BLaER1 treated with 17β-estradiol and CSF1 and Interleukin-3, amounts not matched to agents 10 nM and 100 nM (cell line): Measurements from ENCODE around the gene PSPN.
"Not testable (repeated sequence)": the region's sequence is repeated elsewhere in the genome, so short reads cannot be mapped to it uniquely, and the experiment has no call there.

Source experiments
- H3K27ac ChIP-seq, 11 experiments: shearing (Covaris generic); formaldehyde crosslinking; 2 replicates each; pipeline ENCODE4 v1.8.1; 2022
- H3K27me3 ChIP-seq, 11 experiments: shearing (Covaris generic); formaldehyde crosslinking; 2 replicates each; pipeline ENCODE4 v1.8.1; 2022
- H3K36me3 ChIP-seq, 11 experiments: shearing (Covaris generic); formaldehyde crosslinking; 2 replicates each; pipeline ENCODE4 v1.8.1; 2022
- H3K4me1 ChIP-seq, 10 experiments: shearing (Covaris generic); formaldehyde crosslinking; 2 replicates each; pipeline ENCODE4 v1.8.1; 2022
- H3K4me2 ChIP-seq, 11 experiments: shearing (Covaris generic); formaldehyde crosslinking; 2 replicates each; pipeline ENCODE4 v1.8.1; 2022
- H3K4me3 ChIP-seq, 10 experiments: shearing (Covaris generic); formaldehyde crosslinking; 2 replicates each; pipeline ENCODE4 v1.8.1; 2022
- H3K9ac ChIP-seq, 11 experiments: shearing (Covaris generic); formaldehyde crosslinking; 2 replicates each; pipeline ENCODE4 v1.8.1; 2022
- H3K9me3 ChIP-seq, 11 experiments: shearing (Covaris generic); formaldehyde crosslinking; replicated peaks in 1 of 11; 2 replicates each; pipeline ENCODE4 v1.8.1; 2022
- H4K20me1 ChIP-seq, 11 experiments: shearing (Covaris generic); formaldehyde crosslinking; 2 replicates each; pipeline ENCODE4 v1.8.1; 2022
- Cebpa-rat ChIP-seq, 11 experiments: shearing (Covaris generic); IDR thresholded peaks; 2 replicates each; pipeline ENCODE4 v1.8.1; 2022

The PSPN gene

GRCh38 chr19:6412061-6412446, 36.3 kb upstream of the PSPN start:
- no peaks in the 10 kb centered on the region for H3K27me3 ChIP-seq
- no peak overlapping the region for H3K9ac ChIP-seq
- H3K9me3 ChIP-seq: no peaks in the 10 kb centered on the region
- H3K4me3 ChIP-seq: no peak overlapping the region
- H3K36me3 ChIP-seq: peaks cover 42 to 56% (median 51%) of the 10 kb centered on the region in 11 experiments
- H3K4me2 ChIP-seq: no peak overlapping the region
- no peak overlapping the region for H3K27ac ChIP-seq
- no peak for TF ChIP-seq Cebpa-rat (IDR thresholded peaks at IDR 0.05)
- no peaks in the 10 kb centered on the region for H3K4me1 ChIP-seq
- peaks cover 19 to 56% (median 47%) of the 10 kb centered on the region in 11 experiments; a peak in 21 of 22 replicates for H4K20me1 ChIP-seq

GRCh38 chr19:6409346-6409745, 33.6 kb upstream of the PSPN start:
- TF ChIP-seq Cebpa-rat (IDR thresholded peaks at IDR 0.05): no peak
- no peaks in the 10 kb centered on the region for H3K9me3 ChIP-seq
- H3K36me3 ChIP-seq: peaks cover 15 to 29% (median 24%) of the 10 kb centered on the region in 11 experiments
- no peaks in the 10 kb centered on the region for H3K4me1 ChIP-seq
- H3K27ac ChIP-seq: no peak overlapping the region
- no peak overlapping the region for H3K4me3 ChIP-seq
- H3K4me2 ChIP-seq: no peak overlapping the region
- H4K20me1 ChIP-seq: peaks cover 2 to 29% (median 20%) of the 10 kb centered on the region in 11 experiments; a peak in 21 of 22 replicates
- H3K27me3 ChIP-seq: no peaks in the 10 kb centered on the region
- no peak overlapping the region for H3K9ac ChIP-seq

GRCh38 chr19:6406401-6406800, 30.7 kb upstream of the PSPN start:
- TF ChIP-seq Cebpa-rat (IDR thresholded peaks at IDR 0.05): no peak
- Histone ChIP-seq H3K27ac (no peak overlapping the region), H3K27me3 (no peaks in the 10 kb centered on the region), H3K4me1 (peaks cover 7 to 14% (median 11%) of the 10 kb centered on the region in 10 experiments; a peak in 18 of 20 replicates), H3K9me3 (no peaks in the 10 kb centered on the region), H3K4me3 (no peak overlapping the region), H4K20me1 (no peaks in the 10 kb centered on the region; a peak in 1 of 22 replicates), H3K4me2 (no peak overlapping the region), H3K36me3 (no peaks in the 10 kb centered on the region), H3K9ac (no peak overlapping the region)

- no peak overlapping the region for H3K4me3 ChIP-seq
- H4K20me1 ChIP-seq: no peaks in the 10 kb centered on the region
- H3K27ac ChIP-seq: peak overlapping the region in 4 of 11 experiments; percentile 40 to 57 (median 48); a peak in 7 of 22 replicates
- peak overlapping the region in 10 of 11 experiments; percentile 0 to 66 (median 34); a peak in 14 of 22 replicates for H3K4me2 ChIP-seq
- TF ChIP-seq Cebpa-rat (IDR thresholded peaks at IDR 0.05): no peak
- H3K36me3 ChIP-seq: no peaks in the 10 kb centered on the region
- no peaks in the 10 kb centered on the region for H3K9me3 ChIP-seq
- no peaks in the 10 kb centered on the region for H3K27me3 ChIP-seq
- peaks cover 7 to 14% (median 11%) of the 10 kb centered on the region in 10 experiments; a peak in 18 of 20 replicates for H3K4me1 ChIP-seq
- peak overlapping the region in 5 of 11 experiments; percentile 1 to 58 (median 15); a peak in 2 of 22 replicates for H3K9ac ChIP-seq
Measured at GRCh38 chr19:6402837-6403608, 27.3 kb upstream of the PSPN start.

- Histone ChIP-seq H3K4me1 (peaks cover 7 to 14% (median 11%) of the 10 kb centered on the region in 10 experiments; a peak in 18 of 20 replicates), H4K20me1 (no peaks in the 10 kb centered on the region), H3K36me3 (no peaks in the 10 kb centered on the region), H3K27me3 (no peaks in the 10 kb centered on the region), H3K27ac (peak overlapping the region in 4 of 11 experiments; percentile 40 to 57 (median 48); a peak in 5 of 22 replicates), H3K4me3 (no peak overlapping the region), H3K4me2 (peak overlapping the region in 10 of 11 experiments; percentile 0 to 66 (median 34); a peak in 13 of 22 replicates), H3K9ac (peak overlapping the region in 5 of 11 experiments; percentile 1 to 58 (median 15); a peak in 4 of 22 replicates), H3K9me3 (no peaks in the 10 kb centered on the region)
- no peak for TF ChIP-seq Cebpa-rat (IDR thresholded peaks at IDR 0.05)
Measured at GRCh38 chr19:6402058-6402457, 26.3 kb upstream of the PSPN start.

- H3K27me3 ChIP-seq, H3K27ac ChIP-seq, H3K4me3 ChIP-seq, H4K20me1 ChIP-seq, H3K9me3 ChIP-seq, H3K36me3 ChIP-seq, H3K4me2 ChIP-seq, H3K9ac ChIP-seq: not testable (repeated sequence)
- peaks cover 7 to 14% (median 11%) of the 10 kb centered on the region in 10 experiments; a peak in 18 of 20 replicates for H3K4me1 ChIP-seq
Measured at GRCh38 chr19:6400062-6400944, 24.6 kb upstream of the PSPN start.

- peaks cover 19 to 25% (median 23%) of the 10 kb centered on the region in 10 experiments for H3K4me1 ChIP-seq
- TF ChIP-seq Cebpa-rat (IDR thresholded peaks at IDR 0.05): no peak
- H3K4me3 ChIP-seq: no peak overlapping the region
- H3K27me3 ChIP-seq: no peaks in the 10 kb centered on the region
- H3K4me2 ChIP-seq: no peak overlapping the region
- H3K9me3 ChIP-seq: no peaks in the 10 kb centered on the region
- peaks cover 0 to 4% (median 0%) of the 10 kb centered on the region in 11 experiments; a peak in 5 of 22 replicates for H4K20me1 ChIP-seq
- no peak overlapping the region for H3K9ac ChIP-seq
- H3K36me3 ChIP-seq: peaks cover 5 to 8% (median 6%) of the 10 kb centered on the region in 11 experiments; a peak in 21 of 22 replicates
- no peak overlapping the region for H3K27ac ChIP-seq
Measured at GRCh38 chr19:6396305-6396704, 20.6 kb upstream of the PSPN start.

GRCh38 chr19:6394831-6395230, 19.1 kb upstream of the PSPN start:
- TF ChIP-seq Cebpa-rat (IDR thresholded peaks at IDR 0.05): no peak
- no peak overlapping the region for H3K9ac ChIP-seq

More at GRCh38 chr19:6394831-6395230, 19.1 kb upstream of the PSPN start:
- Histone ChIP-seq H4K20me1 (peaks cover 0 to 13% (median 3%) of the 10 kb centered on the region in 11 experiments; a peak in 9 of 22 replicates), H3K27me3 (no peaks in the 10 kb centered on the region), H3K36me3 (peaks cover 15 to 23% (median 20%) of the 10 kb centered on the region in 11 experiments), H3K27ac (peak overlapping the region in 4 of 11 experiments; percentile 35 to 97 (median 92); a peak in 4 of 22 replicates), H3K4me1 (peaks cover 20 to 37% (median 26%) of the 10 kb centered on the region in 10 experiments), H3K4me3 (no peak overlapping the region), H3K4me2 (peak overlapping the region in 4 of 11 experiments; percentile 74 to 93 (median 88); a peak in 4 of 22 replicates), H3K9me3 (no peaks in the 10 kb centered on the region)
